Duodenal mucosa (tissue), 2 donors: ENCODE measurements around the gene PPRC1.

Source experiments
- H3K27ac ChIP-seq: one replicate; pipeline ENCODE4 v1.7.0; 2013; ENCODE audit warnings: low read depth, low read length
- H3K27me3 ChIP-seq, 2 donors: one replicate each; pipeline ENCODE4 v1.7.0; 2013; ENCODE audit warnings: low read length in 2 of 2, control low read depth in 1 of 2; ENCODE audit not compliant: insufficient read depth in 2 of 2, control insufficient read depth in 1 of 2
- H3K36me3 ChIP-seq, 2 donors: one replicate each; pipeline ENCODE4 v1.7.0; 2013; ENCODE audit warnings: low read length in 2 of 2, control low read depth in 1 of 2; ENCODE audit not compliant: insufficient read depth in 2 of 2, control insufficient read depth in 1 of 2
- H3K4me1 ChIP-seq, 2 donors: one replicate each; pipeline ENCODE4 v1.7.0; 2013; ENCODE audit warnings: low read length in 2 of 2, control low read depth in 1 of 2; ENCODE audit not compliant: insufficient read depth in 2 of 2, control insufficient read depth in 1 of 2
- H3K4me3 ChIP-seq, 2 donors: one replicate each; pipeline ENCODE4 v1.7.0; 2013; ENCODE audit warnings: low read length in 2 of 2, low read depth in 1 of 2
- H3K9ac ChIP-seq, 2 donors: one replicate each; pipeline ENCODE4 v1.7.0; 2013; ENCODE audit warnings: low read length in 2 of 2, low read depth in 1 of 2
- H3K9me3 ChIP-seq, 2 donors: one replicate each; pipeline ENCODE4 v1.7.0; 2013; ENCODE audit warnings: low read length in 2 of 2, control low read depth in 1 of 2; ENCODE audit not compliant: control insufficient read depth in 1 of 2

Gene PPRC1

GRCh38 chr10:102117391-102118159 is 15.3 kb upstream of the PPRC1 start:
- no peaks in the 10 kb centered on the region for H3K36me3 ChIP-seq
- H3K9ac ChIP-seq: peak overlapping the region; percentile 57 to 88
- H3K27me3 ChIP-seq: no peaks in the 10 kb centered on the region
- H3K9me3 ChIP-seq: no peaks in the 10 kb centered on the region
- peak overlapping the region; percentile 37 to 67 for H3K4me3 ChIP-seq
- H3K27ac ChIP-seq: peak overlapping the region; percentile 65
- H3K4me1 ChIP-seq: peaks cover 64 to 73% of the 10 kb centered on the region in 2 donors

GRCh38 chr10:102118867-102119266 is 14.0 kb upstream of the PPRC1 start:
- H3K36me3 ChIP-seq: no peaks in the 10 kb centered on the region
- peak overlapping the region; percentile 67 to 84 for H3K4me3 ChIP-seq
- H3K27me3 ChIP-seq: no peaks in the 10 kb centered on the region
- H3K4me1 ChIP-seq: peaks cover 51 to 61% of the 10 kb centered on the region in 2 donors
- H3K9me3 ChIP-seq: no peaks in the 10 kb centered on the region
- peak overlapping the region; percentile 75 for H3K27ac ChIP-seq
- H3K9ac ChIP-seq: peak overlapping the region; percentile 15 to 88

- Histone ChIP-seq H3K27ac (peak overlapping the region; percentile 97), H3K4me3 (peak overlapping the region; percentile 67 to 84), H3K27me3 (no peaks in the 10 kb centered on the region), H3K9me3 (no peaks in the 10 kb centered on the region), H3K36me3 (no peaks in the 10 kb centered on the region), H3K4me1 (peaks cover 48 to 57% of the 10 kb centered on the region in 2 donors), H3K9ac (peak overlapping the region; percentile 81 to 88)
These were observed 13.3 kb upstream of the PPRC1 start for GRCh38 chr10:102119417-102120141.

GRCh38 chr10:102120142-102120990 is 12.5 kb upstream of the PPRC1 start, which contains the start of gene LDB1:
TSS of gene LDB1 (minus strand) at chr10:102120368. CDS start at chr10:102120110, 258 bp downstream.
- Histone ChIP-seq H3K9ac (peak within 1 kb of the TSS; percentile 81 to 88), H3K9me3 (no peaks in the 10 kb centered on the region), H3K27me3 (no peaks in the 10 kb centered on the region), H3K4me1 (peaks cover 45 to 52% of the 10 kb centered on the region in 2 donors), H3K27ac (peak within 1 kb of the TSS; percentile 97), H3K4me3 (peak within 1 kb of the TSS; percentile 67 to 84), H3K36me3 (no peaks in the 10 kb centered on the region)

- H3K9me3 ChIP-seq: no peaks in the 10 kb centered on the region
- no peaks in the 10 kb centered on the region for H3K36me3 ChIP-seq
- H3K4me1 ChIP-seq: peaks cover 39 to 44% of the 10 kb centered on the region in 2 donors
- peak overlapping the region; percentile 97 for H3K27ac ChIP-seq
- no peaks in the 10 kb centered on the region for H3K27me3 ChIP-seq
- H3K4me3 ChIP-seq: peak overlapping the region; percentile 67 to 84
- H3K9ac ChIP-seq: peak overlapping the region; percentile 78 to 88
These were observed 11.7 kb upstream of the PPRC1 start for GRCh38 chr10:102120991-102121738.

GRCh38 chr10:102121739-102122372 is 11.0 kb upstream of the PPRC1 start:
- H3K4me3 ChIP-seq: peak overlapping the region in 1 of 2 donors; percentile 67
- no peaks in the 10 kb centered on the region for H3K27me3 ChIP-seq
- peak overlapping the region; percentile 12 for H3K27ac ChIP-seq
- peaks cover 34 to 37% of the 10 kb centered on the region in 2 donors for H3K4me1 ChIP-seq
- H3K36me3 ChIP-seq: no peaks in the 10 kb centered on the region
- H3K9me3 ChIP-seq: no peaks in the 10 kb centered on the region
- peak overlapping the region in 1 of 2 donors; percentile 88 for H3K9ac ChIP-seq

- H3K27ac ChIP-seq: no peak overlapping the region
- peak overlapping the region in 1 of 2 donors; percentile 1 for H3K9ac ChIP-seq
- H3K36me3 ChIP-seq: no peaks in the 10 kb centered on the region
- no peaks in the 10 kb centered on the region for H3K9me3 ChIP-seq
- H3K4me1 ChIP-seq: peaks cover 28 to 31% of the 10 kb centered on the region in 2 donors
- H3K27me3 ChIP-seq: no peaks in the 10 kb centered on the region
- H3K4me3 ChIP-seq: no peak overlapping the region
These were observed 10.4 kb upstream of the PPRC1 start for GRCh38 chr10:102122450-102122849.

GRCh38 chr10:102123223-102123622 is 9.6 kb upstream of the PPRC1 start:
- H3K27me3 ChIP-seq: no peaks in the 10 kb centered on the region
- H3K4me3 ChIP-seq: no peak overlapping the region
- no peak overlapping the region for H3K9ac ChIP-seq
- no peaks in the 10 kb centered on the region for H3K9me3 ChIP-seq
- H3K27ac ChIP-seq: no peak overlapping the region
- no peaks in the 10 kb centered on the region for H3K36me3 ChIP-seq
- H3K4me1 ChIP-seq: peaks cover 20 to 24% of the 10 kb centered on the region in 2 donors
